ENCODE measurements around the gene KCNIP1.

DNA sequence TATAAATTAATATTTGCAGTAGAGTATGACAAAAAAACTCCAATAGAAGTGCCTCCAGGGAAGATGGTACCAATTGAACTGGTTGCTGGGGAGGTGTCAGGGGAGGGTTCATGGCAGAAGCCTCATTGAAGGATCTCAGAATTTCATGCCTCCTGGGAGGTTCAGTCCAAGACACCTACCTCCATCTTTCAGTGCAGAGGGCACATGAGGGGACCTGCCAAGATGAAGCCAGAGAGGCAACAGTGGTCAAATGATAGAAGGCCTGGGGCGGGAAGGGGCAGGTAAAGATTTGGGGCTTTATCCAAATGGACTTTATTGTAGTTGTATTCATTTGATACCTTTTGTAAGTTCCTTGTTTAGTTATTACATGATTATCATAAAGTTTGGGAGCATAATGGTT, 25.9 kb upstream of the KCNIP1 start:
- TF ChIP-seq EP300 (IDR thresholded peaks at IDR 0.05), result no peak
- TF ChIP-seq, protein P1, sequence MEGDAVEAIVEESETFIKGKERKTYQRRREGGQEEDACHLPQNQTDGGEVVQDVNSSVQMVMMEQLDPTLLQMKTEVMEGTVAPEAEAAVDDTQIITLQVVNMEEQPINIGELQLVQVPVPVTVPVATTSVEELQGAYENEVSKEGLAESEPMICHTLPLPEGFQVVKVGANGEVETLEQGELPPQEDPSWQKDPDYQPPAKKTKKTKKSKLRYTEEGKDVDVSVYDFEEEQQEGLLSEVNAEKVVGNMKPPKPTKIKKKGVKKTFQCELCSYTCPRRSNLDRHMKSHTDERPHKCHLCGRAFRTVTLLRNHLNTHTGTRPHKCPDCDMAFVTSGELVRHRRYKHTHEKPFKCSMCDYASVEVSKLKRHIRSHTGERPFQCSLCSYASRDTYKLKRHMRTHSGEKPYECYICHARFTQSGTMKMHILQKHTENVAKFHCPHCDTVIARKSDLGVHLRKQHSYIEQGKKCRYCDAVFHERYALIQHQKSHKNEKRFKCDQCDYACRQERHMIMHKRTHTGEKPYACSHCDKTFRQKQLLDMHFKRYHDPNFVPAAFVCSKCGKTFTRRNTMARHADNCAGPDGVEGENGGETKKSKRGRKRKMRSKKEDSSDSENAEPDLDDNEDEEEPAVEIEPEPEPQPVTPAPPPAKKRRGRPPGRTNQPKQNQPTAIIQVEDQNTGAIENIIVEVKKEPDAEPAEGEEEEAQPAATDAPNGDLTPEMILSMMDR (IDR thresholded peaks at IDR 0.05), result no peak
- TF ChIP-seq POLR2A (IDR thresholded peaks at IDR 0.05), result no peak

Data from tibial nerve (tissue), 4 donors.